ENCODE data around the gene GRAP2.
"Not testable (repeated sequence)": the region's sequence is repeated elsewhere in the genome, so short reads cannot be mapped to it uniquely, and the experiment has no call there.

Gene GRAP2

GRCh38 chr22:39875176-39875885 lies 25.6 kb upstream of the GRAP2 start:
- H3K79me2 ChIP-seq (ENCODE audit: control insufficient read depth, insufficient read depth, low read length, unreplicated experiment): not testable (repeated sequence)

GRCh38 chr22:39877079-39877845 lies 23.6 kb upstream of the GRAP2 start:
- Histone ChIP-seq H3K27me3 (ENCODE audit: insufficient read depth, low read length) (peaks cover 34% of the 10 kb centered on the region), H3K36me3 (ENCODE audit: insufficient read depth, low read length) (no peaks in the 10 kb centered on the region), H3K27ac (ENCODE audit: low read depth, low read length) (no peak overlapping the region), H3K4me1 (ENCODE audit: control insufficient read depth, insufficient read depth, low read length, unreplicated experiment) (no peaks in the 10 kb centered on the region), H3K4me3 (ENCODE audit: low read depth, low read length) (no peak overlapping the region), H3K79me2 (ENCODE audit: control insufficient read depth, insufficient read depth, low read length, unreplicated experiment) (no peaks in the 10 kb centered on the region), H2AFZ (ENCODE audit: low read length, unreplicated experiment) (no peak overlapping the region)

More at GRCh38 chr22:39875176-39875885, 25.6 kb upstream of the GRAP2 start:
- H3K4me1 ChIP-seq (ENCODE audit: control insufficient read depth, insufficient read depth, low read length, unreplicated experiment); H3K27ac ChIP-seq (ENCODE audit: low read depth, low read length); H3K4me3 ChIP-seq (ENCODE audit: low read depth, low read length); H3K36me3 ChIP-seq (ENCODE audit: insufficient read depth, low read length); H2AFZ ChIP-seq (ENCODE audit: low read length, unreplicated experiment): not testable (repeated sequence)
- H3K27me3 ChIP-seq (ENCODE audit: insufficient read depth, low read length): peaks cover 25% of the 10 kb centered on the region

- H3K27me3 ChIP-seq (ENCODE audit: insufficient read depth, low read length): peaks cover 43% of the 10 kb centered on the region
- H3K27ac ChIP-seq (ENCODE audit: low read depth, low read length): no peak overlapping the region
- H3K36me3 ChIP-seq (ENCODE audit: insufficient read depth, low read length): no peaks in the 10 kb centered on the region
- no peak overlapping the region for H2AFZ ChIP-seq (ENCODE audit: low read length, unreplicated experiment)
- H3K4me3 ChIP-seq (ENCODE audit: low read depth, low read length): no peak overlapping the region
- H3K4me1 ChIP-seq (ENCODE audit: control insufficient read depth, insufficient read depth, low read length, unreplicated experiment): no peaks in the 10 kb centered on the region
- H3K79me2 ChIP-seq (ENCODE audit: control insufficient read depth, insufficient read depth, low read length, unreplicated experiment): no peaks in the 10 kb centered on the region
Observed at GRCh38 chr22:39880722-39881121, 20.2 kb upstream of the GRAP2 start.

GRCh38 chr22:39883057-39883456 lies 17.8 kb upstream of the GRAP2 start:
- Histone ChIP-seq H3K79me2 (ENCODE audit: control insufficient read depth, insufficient read depth, low read length, unreplicated experiment) (no peaks in the 10 kb centered on the region), H3K4me1 (ENCODE audit: control insufficient read depth, insufficient read depth, low read length, unreplicated experiment) (no peaks in the 10 kb centered on the region), H2AFZ (ENCODE audit: low read length, unreplicated experiment) (no peak overlapping the region), H3K4me3 (ENCODE audit: low read depth, low read length) (no peak overlapping the region), H3K36me3 (ENCODE audit: insufficient read depth, low read length) (no peaks in the 10 kb centered on the region), H3K27ac (ENCODE audit: low read depth, low read length) (no peak overlapping the region), H3K27me3 (ENCODE audit: insufficient read depth, low read length) (peaks cover 45% of the 10 kb centered on the region)

GRCh38 chr22:39889924-39890323 lies 11.0 kb upstream of the GRAP2 start:
- peaks cover 40% of the 10 kb centered on the region for H3K27me3 ChIP-seq (ENCODE audit: insufficient read depth, low read length)
- H2AFZ ChIP-seq (ENCODE audit: low read length, unreplicated experiment); H3K4me3 ChIP-seq (ENCODE audit: low read depth, low read length): not testable (repeated sequence)

GRCh38 chr22:39893526-39893925 lies 7.4 kb upstream of the GRAP2 start, which contains the start of gene ENTHD1:
ENTHD1 (minus strand) TSS chr22:39893760; CDS start chr22:39887748, 6,012 bp downstream.
- Histone ChIP-seq H3K79me2 (ENCODE audit: control insufficient read depth, insufficient read depth, low read length, unreplicated experiment) (no peaks in the 10 kb centered on the region), H3K36me3 (ENCODE audit: insufficient read depth, low read length) (no peaks in the 10 kb centered on the region), H3K27me3 (ENCODE audit: insufficient read depth, low read length) (peaks cover 42% of the 10 kb centered on the region), H2AFZ (ENCODE audit: low read length, unreplicated experiment) (no peak within 1 kb of the TSS), H3K27ac (ENCODE audit: low read depth, low read length) (no peak within 1 kb of the TSS), H3K4me3 (ENCODE audit: low read depth, low read length) (no peak within 1 kb of the TSS), H3K4me1 (ENCODE audit: control insufficient read depth, insufficient read depth, low read length, unreplicated experiment) (no peaks in the 10 kb centered on the region)

More at GRCh38 chr22:39889924-39890323, 11.0 kb upstream of the GRAP2 start:
- H3K36me3 ChIP-seq (ENCODE audit: insufficient read depth, low read length); H3K27ac ChIP-seq (ENCODE audit: low read depth, low read length); H3K4me1 ChIP-seq (ENCODE audit: control insufficient read depth, insufficient read depth, low read length, unreplicated experiment); H3K79me2 ChIP-seq (ENCODE audit: control insufficient read depth, insufficient read depth, low read length, unreplicated experiment): not testable (repeated sequence)

- H3K27me3 ChIP-seq (ENCODE audit: insufficient read depth, low read length): peaks cover 47% of the 10 kb centered on the region
- H3K4me3 ChIP-seq (ENCODE audit: low read depth, low read length): no peak overlapping the region
- H3K36me3 ChIP-seq (ENCODE audit: insufficient read depth, low read length): no peaks in the 10 kb centered on the region
- no peaks in the 10 kb centered on the region for H3K79me2 ChIP-seq (ENCODE audit: control insufficient read depth, insufficient read depth, low read length, unreplicated experiment)
- no peak overlapping the region for H3K27ac ChIP-seq (ENCODE audit: low read depth, low read length)
- no peak overlapping the region for H2AFZ ChIP-seq (ENCODE audit: low read length, unreplicated experiment)
- H3K4me1 ChIP-seq (ENCODE audit: control insufficient read depth, insufficient read depth, low read length, unreplicated experiment): no peaks in the 10 kb centered on the region
Observed at GRCh38 chr22:39894554-39895092, 6.3 kb upstream of the GRAP2 start.

- no peaks in the 10 kb centered on the region for H3K36me3 ChIP-seq (ENCODE audit: insufficient read depth, low read length)
- no peak overlapping the region for H2AFZ ChIP-seq (ENCODE audit: low read length, unreplicated experiment)
- no peaks in the 10 kb centered on the region for H3K79me2 ChIP-seq (ENCODE audit: control insufficient read depth, insufficient read depth, low read length, unreplicated experiment)
- H3K4me3 ChIP-seq (ENCODE audit: low read depth, low read length): no peak overlapping the region
- peaks cover 54% of the 10 kb centered on the region for H3K27me3 ChIP-seq (ENCODE audit: insufficient read depth, low read length)
- no peak overlapping the region for H3K27ac ChIP-seq (ENCODE audit: low read depth, low read length)
- no peaks in the 10 kb centered on the region for H3K4me1 ChIP-seq (ENCODE audit: control insufficient read depth, insufficient read depth, low read length, unreplicated experiment)
Observed at GRCh38 chr22:39895682-39896081, 5.2 kb upstream of the GRAP2 start.

- Histone ChIP-seq H3K79me2 (ENCODE audit: control insufficient read depth, insufficient read depth, low read length, unreplicated experiment) (no peaks in the 10 kb centered on the region), H3K4me1 (ENCODE audit: control insufficient read depth, insufficient read depth, low read length, unreplicated experiment) (no peaks in the 10 kb centered on the region), H3K4me3 (ENCODE audit: low read depth, low read length) (no peak overlapping the region), H3K27me3 (ENCODE audit: insufficient read depth, low read length) (peaks cover 60% of the 10 kb centered on the region), H2AFZ (ENCODE audit: low read length, unreplicated experiment) (no peak overlapping the region), H3K27ac (ENCODE audit: low read depth, low read length) (no peak overlapping the region), H3K36me3 (ENCODE audit: insufficient read depth, low read length) (no peaks in the 10 kb centered on the region)
Observed at GRCh38 chr22:39896313-39896996, 4.4 kb upstream of the GRAP2 start.

- H3K27ac ChIP-seq (ENCODE audit: low read depth, low read length): no peak overlapping the region
- no peak overlapping the region for H2AFZ ChIP-seq (ENCODE audit: low read length, unreplicated experiment)
- H3K4me1 ChIP-seq (ENCODE audit: control insufficient read depth, insufficient read depth, low read length, unreplicated experiment): no peaks in the 10 kb centered on the region
- H3K27me3 ChIP-seq (ENCODE audit: insufficient read depth, low read length): peaks cover 71% of the 10 kb centered on the region
- no peaks in the 10 kb centered on the region for H3K79me2 ChIP-seq (ENCODE audit: control insufficient read depth, insufficient read depth, low read length, unreplicated experiment)
- no peak overlapping the region for H3K4me3 ChIP-seq (ENCODE audit: low read depth, low read length)
- no peaks in the 10 kb centered on the region for H3K36me3 ChIP-seq (ENCODE audit: insufficient read depth, low read length)
Observed at GRCh38 chr22:39897841-39898240, 3.0 kb upstream of the GRAP2 start.

Data from ACC112 (cell line).